ENCODE measurements around the gene IFT57.
"Not testable (repeated sequence)": the region's sequence is repeated elsewhere in the genome, so short reads cannot be mapped to it uniquely, and the experiment has no call there.

The IFT57 gene

DNA sequence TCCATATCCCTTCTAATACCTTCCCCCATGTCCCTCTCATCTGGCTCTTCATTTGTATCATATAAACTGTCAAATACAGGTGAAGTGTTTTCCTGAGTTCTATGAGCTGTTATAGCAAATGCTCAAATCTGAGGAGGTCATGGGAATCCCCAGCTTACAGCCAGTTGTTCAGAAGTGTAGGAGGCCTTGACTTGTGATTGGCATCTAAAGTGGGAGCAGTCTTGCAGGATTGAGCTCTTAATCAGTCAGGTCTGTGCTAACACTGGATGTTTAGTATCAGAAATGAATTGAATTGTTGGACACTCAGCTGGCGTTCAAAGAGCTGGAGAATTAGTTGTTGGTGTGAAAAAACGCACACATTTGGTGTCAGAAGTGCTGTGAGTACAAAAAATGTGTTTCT is 65.0 kb downstream of the IFT57 start:
- DNase-seq: no peak

DNA sequence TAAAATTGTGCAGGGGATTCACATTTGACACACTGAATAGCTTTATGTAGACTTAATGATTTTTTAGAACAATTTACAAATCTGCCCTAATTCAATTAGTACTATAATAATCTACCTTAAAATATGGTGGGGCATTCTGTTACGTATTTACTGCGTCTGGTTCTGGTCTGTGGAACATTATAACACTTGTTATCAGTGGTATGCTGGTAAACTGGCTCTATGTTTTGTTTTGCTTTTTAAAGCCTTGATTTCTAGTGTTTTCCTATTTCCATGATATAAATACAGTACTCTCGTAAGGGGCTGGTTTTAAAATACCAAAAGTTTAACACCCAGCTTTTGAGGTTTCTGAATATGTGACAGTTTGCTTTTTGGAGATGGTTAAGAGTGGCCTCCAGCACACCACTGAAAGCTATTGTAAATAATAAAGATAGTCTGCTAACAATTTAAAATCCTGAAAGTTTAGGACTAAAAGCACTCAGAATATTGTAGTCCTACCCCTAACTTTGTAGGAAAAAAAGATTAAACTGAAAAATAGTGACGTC is 65.8 kb downstream of the IFT57 start:
- no peak for DNase-seq

DNA sequence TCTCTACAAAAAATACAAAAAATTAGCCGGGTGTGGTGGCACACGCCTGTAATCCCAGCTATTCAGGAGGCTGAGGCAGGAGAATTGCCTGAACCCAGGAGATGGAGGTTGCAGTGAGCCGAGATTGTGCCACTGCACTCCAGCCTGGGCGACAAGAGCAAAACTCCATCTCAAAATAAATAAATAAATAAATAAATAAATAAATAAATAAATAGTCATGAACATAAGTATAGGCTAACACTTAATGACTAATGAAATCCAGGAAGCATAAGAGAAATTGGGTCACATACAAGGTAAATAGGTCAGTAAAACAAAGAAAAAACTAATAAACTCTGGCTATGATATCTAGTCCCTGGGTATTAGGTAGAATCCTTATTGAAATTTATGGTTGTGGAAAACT is 66.6 kb downstream of the IFT57 start:
- DNase-seq: not testable (repeated sequence)

DNA sequence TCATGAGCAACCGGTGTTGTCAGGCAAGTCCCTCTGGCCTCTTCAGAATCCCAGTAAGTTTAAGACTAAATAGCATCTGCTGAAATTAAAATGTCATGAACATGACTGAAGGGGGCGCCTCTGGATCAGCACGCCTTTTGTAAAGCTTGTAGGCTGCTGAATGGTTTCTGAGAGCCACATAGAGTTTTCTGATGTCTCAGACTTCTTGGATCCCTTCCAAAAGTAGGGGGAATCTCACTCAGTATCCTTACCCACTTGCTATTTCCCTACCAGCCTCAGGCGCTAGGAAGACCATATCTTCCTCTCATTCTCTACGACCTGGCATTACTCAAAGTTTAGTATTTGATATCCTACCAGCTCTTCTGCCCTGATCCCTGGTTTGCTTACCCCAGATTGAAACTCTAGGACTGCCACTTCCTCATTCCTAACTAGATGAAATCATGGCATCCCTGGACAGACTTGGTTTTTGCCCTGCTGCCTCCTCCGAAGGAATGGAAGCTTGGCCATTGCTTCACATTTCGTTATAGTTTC is 68.7 kb downstream of the IFT57 start:
- peak; percentile 63 for DNase-seq

DNA sequence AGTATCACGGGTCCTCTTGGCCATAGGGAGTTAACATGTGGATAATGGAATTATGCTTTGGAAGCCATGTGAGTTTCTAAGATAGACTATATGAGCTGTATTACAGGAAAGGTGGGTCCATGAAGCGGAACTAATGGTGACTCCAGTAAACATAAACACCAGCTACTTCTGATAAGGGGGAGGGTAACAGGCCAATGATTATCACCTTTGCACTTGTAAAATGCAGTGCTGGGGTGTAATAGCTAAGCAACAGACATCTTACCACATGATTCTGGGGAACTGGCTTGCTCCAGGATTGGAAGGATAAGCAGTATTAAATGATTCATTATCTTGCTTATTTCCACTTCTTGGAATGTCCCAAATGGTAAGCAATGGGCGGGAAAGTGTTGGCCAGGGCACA is 70.0 kb downstream of the IFT57 start:
- DNase-seq: no peak

DNA sequence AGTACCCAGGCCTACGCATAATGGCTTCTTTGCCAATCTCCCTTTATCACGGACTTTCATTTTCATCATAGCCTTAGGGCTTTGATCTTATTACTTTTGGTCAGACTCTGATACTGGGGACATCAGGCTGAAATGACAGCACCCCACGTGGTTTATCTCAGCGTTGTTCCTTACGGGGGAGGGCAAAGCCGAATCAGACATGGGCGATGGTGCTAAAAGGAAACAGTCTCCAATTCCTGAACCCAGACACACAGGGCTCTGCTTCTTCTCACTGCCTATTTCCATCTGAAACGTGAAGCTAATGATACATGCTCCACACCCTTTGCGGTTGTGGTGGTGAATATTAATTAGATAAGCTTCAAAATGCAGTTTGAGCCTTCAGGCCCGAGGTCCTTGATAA is 72.0 kb downstream of the IFT57 start:
- no peak for DNase-seq

DNA sequence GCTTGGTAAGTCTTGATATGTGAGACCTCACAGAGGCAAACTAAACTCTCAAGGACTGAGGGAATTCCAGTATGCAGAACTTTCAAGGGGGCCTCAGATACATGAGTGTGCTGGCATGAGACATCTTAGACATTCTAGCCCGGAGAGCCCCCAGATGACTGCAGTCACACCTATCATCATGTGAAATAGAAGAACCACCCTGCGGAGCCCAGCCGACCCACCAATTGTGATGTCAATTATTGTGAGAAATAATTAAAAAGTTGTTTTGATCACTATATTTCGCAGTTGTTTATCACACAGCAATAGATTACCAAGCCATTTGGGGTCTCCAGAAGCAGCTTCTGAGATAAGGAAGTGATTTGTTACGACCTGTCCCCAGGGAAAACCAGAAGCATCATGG is 76.1 kb downstream of the IFT57 start:
- DNase-seq: no peak

DNA sequence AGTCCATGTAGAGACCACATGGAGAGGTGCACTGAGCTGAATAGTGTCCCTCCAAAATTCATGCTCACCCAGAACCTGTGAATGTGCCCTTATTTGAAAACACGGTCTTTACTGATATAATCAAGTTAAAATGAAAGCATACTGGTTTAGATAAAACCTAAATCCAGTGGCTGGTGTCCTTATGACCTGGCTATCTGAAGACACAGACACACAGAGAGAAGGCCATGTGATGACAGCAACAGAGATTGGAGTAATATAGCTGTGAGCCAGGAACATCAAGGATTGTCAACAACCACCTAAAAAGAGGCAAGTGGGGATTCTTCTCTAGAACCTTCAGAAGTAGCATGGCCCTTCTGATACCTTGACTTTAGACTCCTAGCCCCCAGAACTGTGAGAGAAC is 76.6 kb downstream of the IFT57 start:
- no peak for DNase-seq

DNA sequence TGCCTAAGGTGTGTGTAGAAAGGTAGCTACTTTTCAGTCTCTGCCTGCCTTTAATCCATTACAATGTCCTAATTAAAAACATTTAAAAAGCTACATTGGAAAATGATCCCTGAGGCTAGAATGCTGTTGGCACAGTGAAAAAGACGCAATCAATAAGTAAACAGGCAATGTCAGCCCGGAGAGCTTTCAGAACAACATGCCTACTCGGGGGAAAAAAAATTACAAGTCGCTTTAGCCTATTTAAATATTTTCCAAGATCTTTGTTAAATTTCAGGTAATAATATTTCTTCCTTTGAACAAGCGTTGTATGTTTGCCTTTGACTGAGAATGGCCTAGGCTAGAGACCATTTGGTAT is 84.8 kb downstream of the IFT57 start:
- DNase-seq: no peak

DNA sequence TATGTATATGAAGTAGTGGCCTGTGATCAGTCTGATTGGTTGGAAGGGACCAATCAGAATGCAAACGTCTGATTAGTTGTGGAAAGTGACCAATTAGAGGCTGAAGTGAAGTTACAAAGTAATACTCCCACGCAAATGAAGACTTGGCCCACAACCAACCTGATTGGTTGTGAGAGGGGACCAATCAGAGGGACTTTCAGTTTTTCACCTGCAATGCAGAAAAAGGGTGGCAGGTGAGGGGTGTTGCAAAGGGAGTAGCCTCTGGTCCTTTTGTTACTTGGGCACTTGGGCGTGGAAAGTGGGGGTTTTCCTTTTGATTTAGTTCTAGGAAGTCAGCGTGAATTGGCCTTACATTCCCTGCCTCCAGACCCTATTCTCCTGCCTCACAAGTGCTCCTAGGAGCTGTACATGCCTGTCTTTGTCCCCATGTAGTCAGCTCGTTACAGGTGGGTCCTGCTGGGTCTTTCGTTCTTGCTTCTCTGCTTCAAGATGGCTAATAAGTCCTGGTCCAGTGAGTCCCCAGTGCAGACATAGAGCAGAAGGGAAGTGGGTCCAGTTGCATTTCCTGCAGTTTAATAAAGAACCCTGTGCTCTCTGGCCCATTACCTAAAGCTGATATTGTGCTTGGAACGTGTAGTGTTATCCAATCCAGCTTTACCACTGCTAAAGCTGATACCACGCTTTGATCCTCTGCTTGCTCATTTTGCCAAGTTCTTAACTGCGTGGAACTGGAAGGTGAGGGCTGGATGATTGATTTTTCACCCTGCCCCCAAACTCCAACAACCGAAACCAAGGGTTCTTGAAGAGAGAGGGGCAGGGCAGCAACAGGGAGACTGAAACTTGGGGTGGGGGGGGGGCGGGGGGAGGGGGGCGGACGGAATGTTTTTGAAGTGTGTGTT is 85.4 kb downstream of the IFT57 start:
- DNase-seq: no peak

DNA sequence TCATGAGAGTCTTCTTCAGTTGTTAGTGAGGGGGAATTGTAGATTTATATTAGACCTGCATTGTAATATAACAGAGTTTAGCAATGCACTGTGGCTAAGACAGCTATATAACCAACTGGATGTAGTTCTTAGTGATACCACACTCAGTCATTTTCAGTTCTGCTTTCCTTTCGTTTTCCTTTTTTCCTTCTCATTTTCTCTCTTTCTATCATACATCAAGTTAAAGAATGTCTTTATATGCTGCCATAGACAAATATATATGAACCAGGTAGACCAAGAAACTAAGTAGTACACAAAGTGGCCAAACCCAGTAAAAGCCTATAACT is 87.7 kb downstream of the IFT57 start:
- no peak for DNase-seq

DNA sequence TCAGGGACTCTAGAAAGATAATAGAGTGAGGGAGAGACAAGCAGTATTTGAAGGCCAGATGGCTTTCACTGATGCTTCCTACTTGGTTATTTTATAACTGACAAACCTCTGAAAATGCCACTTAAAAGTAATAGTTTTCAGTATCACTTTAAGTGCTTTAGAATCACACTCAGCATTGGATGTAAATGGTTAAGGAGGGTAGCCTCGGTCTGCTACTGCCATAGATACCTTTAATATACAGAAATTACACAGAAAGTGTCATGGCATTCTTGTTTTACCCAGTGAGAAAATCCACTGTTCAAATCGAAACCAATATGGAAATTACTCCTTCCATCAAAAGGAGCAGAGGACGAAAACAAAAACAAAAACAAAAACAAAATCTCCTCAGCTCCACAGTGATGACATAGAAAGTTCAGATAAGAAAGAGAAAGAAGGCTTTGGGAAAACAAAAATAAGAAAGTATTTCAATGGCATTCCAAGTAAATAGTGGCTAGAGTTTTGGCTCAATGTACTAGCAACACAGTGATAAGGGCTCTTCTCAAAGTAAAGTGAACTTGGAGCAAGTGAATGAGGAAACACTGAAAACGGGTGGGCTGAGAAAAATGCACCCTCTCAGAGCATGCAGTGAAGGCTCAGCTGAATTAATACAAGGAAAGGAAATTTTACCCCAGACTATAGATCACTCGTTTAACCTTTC is 88.2 kb downstream of the IFT57 start:
- no peak for DNase-seq

DNA sequence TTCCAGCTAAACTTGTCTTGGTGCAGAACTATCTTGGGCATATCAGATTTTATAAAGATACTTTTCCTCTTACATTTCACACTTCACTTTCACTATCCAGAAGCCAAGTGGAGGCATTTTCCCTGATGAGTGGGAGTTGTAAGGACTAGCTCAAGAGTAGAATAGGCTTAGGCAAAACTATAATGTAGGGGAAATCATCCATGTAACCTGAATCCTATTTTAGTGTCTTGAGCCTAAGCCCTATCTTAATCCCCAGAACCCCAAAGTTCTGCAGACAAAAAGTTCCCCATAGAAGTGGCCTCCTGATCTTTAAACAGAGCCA is 89.2 kb downstream of the IFT57 start:
- DNase-seq: no peak

DNA sequence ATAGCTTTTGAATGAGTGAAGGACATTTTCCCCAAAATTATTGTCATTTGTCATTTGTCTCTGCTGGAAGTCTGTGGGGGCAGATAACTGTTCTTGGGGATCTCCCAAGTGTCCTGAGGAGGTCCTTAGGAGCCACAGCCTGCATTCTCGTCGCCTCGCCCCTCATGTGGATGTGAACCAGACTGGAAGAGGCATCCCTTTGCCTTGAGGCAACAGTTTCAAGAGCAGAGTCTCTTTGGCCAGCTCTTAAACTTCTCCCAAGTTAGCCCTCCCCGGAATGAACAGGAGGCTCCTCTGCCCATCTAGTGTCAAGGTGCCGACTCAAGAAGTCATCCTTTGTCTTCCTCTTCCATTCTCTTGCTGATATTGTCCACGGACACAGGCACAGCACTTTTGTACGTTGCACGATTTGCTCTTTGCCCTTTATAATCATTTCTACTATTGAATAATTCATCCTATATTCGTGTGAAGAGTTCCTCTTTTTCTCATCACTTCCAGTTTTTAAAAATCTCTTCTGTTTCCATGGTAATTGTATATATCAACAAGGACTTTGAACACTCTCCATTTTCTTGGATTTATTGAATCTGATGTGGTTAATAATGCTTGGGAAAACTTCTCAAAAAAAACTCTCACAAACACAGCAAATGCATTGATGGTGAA is 90.6 kb downstream of the IFT57 start:
- no peak for DNase-seq

DNA sequence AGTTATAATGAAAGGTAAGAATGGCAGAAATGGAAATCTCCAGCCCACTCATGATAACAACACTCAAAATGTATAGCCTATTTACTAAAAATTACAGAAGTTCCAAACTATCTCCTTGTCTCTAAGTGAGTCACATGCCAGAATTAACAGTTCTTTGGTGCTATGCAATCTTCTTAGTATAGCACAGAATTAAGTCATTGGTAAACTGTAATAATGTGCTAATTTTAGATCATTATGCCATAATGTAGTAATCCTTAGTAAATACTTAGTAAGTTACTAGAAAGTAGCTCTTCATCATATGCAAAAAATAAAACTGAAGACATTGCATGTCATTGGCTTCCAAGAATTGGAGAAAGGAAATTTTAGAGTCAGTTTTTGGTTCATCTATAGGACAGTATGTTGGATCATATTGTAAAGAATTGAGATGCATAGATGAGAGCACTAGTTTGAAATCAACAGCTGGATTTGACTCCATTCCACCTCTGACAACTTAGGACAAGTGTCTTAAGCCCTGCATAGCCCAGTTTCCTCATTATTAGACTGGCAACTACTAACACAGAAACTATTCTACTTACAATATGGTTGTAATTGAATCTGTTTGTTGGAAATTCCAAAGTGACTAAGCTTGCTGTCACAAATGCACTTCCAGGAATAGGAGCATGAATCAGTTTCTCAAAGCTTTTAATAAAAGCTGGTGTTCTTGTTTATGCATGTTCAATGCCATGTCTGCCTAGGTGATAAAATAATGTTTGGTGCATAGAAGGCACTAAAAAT is 91.3 kb downstream of the IFT57 start:
- DNase-seq: no peak

DNA sequence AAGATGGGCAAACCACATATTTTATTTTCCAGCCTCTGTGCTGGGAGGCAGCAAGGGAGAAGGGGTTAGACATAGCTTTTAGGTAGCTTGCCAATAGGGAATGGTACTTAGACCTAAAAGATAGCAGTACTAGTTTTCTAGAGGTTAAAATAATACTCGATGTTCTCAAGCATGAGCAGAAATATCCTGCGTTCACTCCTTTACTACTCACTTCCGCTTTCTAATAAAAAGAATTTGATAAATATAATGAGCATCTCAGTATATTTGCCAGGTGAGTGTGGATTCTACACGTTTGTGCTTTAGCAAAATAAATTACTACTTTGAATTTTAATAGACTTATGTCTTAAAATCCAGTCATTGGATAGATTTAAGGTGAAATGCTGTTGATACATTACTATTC is 92.0 kb downstream of the IFT57 start:
- DNase-seq: no peak

DNA sequence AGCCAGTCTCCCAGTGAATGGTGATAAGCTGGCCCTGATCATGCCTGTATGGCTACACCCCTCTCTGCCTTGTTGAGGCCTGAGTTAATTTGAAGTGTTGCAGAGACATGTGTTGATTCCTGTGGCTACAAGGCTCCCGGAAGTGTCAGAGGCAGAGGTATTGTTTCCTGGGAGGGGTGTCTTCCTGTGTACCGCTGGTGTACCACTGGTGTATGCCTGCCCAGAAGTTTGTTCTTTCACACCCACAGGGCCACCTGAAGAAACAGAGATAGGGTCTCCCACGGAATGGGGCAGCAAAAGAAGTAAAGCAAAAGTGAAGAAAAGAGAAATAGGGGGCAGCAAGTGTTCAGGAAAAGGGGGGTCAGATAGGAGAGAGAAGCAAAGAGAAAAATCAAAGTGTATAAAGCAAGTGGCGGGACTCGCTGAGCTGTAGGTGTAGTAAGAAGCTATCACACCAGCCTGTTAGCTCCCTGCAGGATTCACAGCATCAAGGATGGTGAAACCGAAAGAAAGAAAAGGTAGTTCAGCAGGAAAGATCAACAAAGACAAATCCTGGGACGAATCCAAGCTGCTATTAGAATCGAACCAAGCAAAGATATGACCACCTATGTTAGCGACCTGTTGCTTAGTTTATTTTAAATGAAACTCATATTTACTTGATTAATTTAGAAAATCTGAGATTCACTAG is 94.8 kb downstream of the IFT57 start:
- no peak for DNase-seq

DNA sequence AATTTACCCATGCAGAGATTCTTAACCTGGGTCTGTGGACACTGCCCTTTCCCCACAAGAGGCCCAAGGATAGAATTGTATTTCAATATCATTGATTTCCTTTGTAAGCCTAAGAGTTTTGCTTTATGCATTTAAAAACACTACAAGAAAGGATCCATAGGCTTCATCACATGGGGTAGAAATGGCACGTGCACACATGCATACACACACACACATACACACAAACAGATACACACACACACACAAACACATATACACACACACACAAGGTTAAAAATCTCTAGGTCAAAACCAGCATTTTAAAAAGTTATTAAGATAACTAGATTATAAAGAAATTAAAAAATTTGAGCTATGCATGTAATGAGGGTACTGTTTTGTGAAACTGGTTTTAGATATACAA is 95.9 kb downstream of the IFT57 start:
- DNase-seq: no peak

DNA sequence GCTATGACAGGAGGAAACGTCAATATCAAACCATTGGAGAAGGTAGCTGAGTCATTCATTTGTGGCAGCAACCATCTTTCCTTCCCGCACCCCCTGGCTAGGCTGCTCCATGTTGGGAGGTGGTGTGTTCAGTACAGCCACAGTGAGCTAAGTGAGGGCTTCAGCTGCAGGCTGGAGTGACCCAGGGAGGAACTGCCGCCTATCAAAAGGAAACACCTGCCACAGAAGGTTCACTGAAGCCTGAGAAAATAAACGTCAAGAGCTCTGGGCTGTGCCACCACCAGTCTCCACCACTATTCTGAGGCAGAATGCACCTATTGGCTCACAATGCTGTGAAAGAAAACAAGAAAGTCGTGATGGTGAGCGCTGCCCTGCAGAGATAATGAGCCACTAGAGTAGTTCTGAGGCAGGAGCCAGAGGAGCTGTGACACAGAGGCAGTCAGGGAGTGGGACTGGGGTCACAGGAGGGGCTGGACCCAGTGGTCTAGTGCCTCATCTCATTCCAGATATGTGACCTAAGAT is 96.6 kb downstream of the IFT57 start:
- no peak for DNase-seq

DNA sequence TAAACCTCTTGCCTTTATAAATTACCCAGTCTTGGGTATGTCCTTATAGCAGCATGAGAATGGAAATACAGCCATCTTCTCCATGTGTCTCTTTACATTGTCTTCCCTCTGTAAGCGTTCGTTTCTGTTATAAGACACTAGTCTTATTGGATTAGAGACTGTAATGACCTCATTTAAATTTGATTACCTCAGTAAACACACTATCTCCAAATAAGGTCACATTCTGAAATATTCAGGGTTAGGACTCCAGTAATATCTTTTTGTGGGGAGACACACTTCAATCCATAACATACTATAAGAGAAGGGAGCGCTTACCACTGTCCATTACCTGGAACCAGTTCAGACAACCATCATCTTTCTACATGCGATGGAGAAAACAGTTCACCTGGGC is 97.1 kb downstream of the IFT57 start:
- no peak for DNase-seq

DNA sequence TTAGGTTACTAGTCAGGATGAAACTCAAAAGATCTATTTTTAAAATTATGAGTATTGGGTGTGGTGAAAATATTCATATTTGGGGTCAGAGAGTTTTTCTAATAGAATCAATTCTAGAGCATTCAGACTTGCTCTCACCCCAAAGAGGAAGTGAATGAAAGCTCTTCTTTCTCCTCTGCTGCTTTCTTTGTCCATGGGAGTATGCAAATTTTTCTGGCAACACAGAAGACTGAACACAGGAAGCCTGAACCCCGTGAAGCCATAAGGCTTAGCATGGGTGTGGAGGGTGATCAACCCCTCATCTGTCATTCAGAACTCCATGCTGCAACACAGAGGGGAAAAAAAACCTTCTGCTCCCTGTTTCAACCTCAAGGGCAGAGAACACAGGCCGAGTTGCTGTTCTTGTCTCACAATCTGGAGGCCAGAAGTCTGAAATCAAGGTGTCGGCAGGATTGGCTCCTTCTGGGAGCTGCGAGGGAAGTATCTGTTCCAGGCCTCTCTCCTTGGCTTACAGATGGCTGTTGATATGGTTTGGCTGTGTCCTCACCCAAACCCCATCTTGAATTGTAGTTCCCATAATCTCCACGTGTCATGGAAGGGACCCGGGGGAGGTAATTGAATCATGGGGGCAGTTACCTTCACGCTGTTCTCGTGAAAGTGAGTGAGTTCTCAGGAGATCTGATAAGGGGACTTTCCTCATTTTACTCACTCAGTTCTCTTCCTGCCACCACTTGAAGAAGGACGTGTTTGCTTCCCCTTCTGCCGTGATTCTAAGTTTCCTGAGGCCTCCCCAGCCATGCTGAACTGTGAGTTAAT is 97.7 kb downstream of the IFT57 start:
- DNase-seq: no peak
